Liver (tissue), 9 donors: ENCODE measurements around the gene WWOX. TPM values are rescaled to one million over a fixed set of nuclear protein-coding genes. Genes with fewer than 3 reads are reported as not detected.

ENCODE experiments used
- DNase-seq: peaks from one replicate; pipeline ENCODE4 v3.0.0-alpha.2; 2017; ENCODE audit warnings: low spot score
- H3K27ac ChIP-seq, 2 donors: one replicate each; pipeline ENCODE4 v1.7.0; 2013; ENCODE audit warnings: inconsistent platforms in 2 of 2, low read length in 2 of 2, control low read depth in 1 of 2, low read depth in 1 of 2, mild to moderate bottlenecking in 1 of 2
- H3K27me3 ChIP-seq, 4 donors: one replicate each; pipeline versions ENCODE4 v1.6.1 to v1.7.0; 2013; ENCODE audit warnings: low read length in 3 of 4, inconsistent platforms in 1 of 4, mild to moderate bottlenecking in 1 of 4, moderate library complexity in 1 of 4; ENCODE audit not compliant: control insufficient read depth in 4 of 4, insufficient read depth in 4 of 4
- H3K36me3 ChIP-seq, 4 donors: one replicate each; pipeline versions ENCODE4 v1.6.1 to v1.7.0; 2013; ENCODE audit warnings: low read length in 3 of 4, mild to moderate bottlenecking in 3 of 4, low read depth in 1 of 4, moderate library complexity in 1 of 4; ENCODE audit not compliant: control insufficient read depth in 4 of 4, insufficient read depth in 3 of 4
- H3K4me1 ChIP-seq, 4 donors: one replicate each; pipeline versions ENCODE4 v1.6.1 to v1.7.0; 2013; ENCODE audit warnings: low read length in 3 of 4, mild to moderate bottlenecking in 3 of 4, moderate library complexity in 1 of 4; ENCODE audit not compliant: control insufficient read depth in 4 of 4, insufficient read depth in 4 of 4
- H3K4me3 ChIP-seq, 3 donors: one replicate each; pipeline versions ENCODE4 v1.6.1 to v1.7.0; 2013; ENCODE audit warnings: low read length in 3 of 3, control low read depth in 1 of 3, low read depth in 1 of 3, mild to moderate bottlenecking in 1 of 3
- H3K9ac ChIP-seq, 2 donors: one replicate each; pipeline ENCODE4 v1.7.0; 2013; ENCODE audit warnings: low read length in 2 of 2, mild to moderate bottlenecking in 2 of 2, moderate library complexity in 2 of 2, control low read depth in 1 of 2, low read depth in 1 of 2
- H3K9me3 ChIP-seq, 4 donors: one replicate each; pipeline versions ENCODE4 v1.6.1 to v1.7.0; 2013; ENCODE audit warnings: low read length in 3 of 4; ENCODE audit not compliant: control insufficient read depth in 4 of 4
- EGR1 ChIP-seq, 2 donors: IDR thresholded peaks; 2 replicates each; pipeline ENCODE4 v1.6.1; 2016 to 2018; ENCODE audit warnings: antibody characterized with exemption in 2 of 2, low read depth in 2 of 2
- GABPA ChIP-seq, 2 donors: IDR thresholded peaks in 1 of 2; conservative IDR thresholded peaks in 1 of 2; 2 replicates each; pipeline ENCODE4 v1.6.1; 2016; ENCODE audit warnings: antibody characterized with exemption in 2 of 2, mild to moderate bottlenecking in 1 of 2, moderate library complexity in 1 of 2
- HNF4A ChIP-seq, 2 donors: conservative IDR thresholded peaks; 2 replicates each; pipeline ENCODE4 v1.6.1; 2016; ENCODE audit warnings: antibody characterized with exemption in 2 of 2, mild to moderate bottlenecking in 2 of 2
- HNF4G ChIP-seq: IDR thresholded peaks from 2 replicates; pipeline ENCODE4 v1.6.1; 2016; ENCODE audit warnings: antibody characterized with exemption
- JUND ChIP-seq, 2 donors: IDR thresholded peaks; 2 replicates each; pipeline ENCODE4 v1.6.1; 2016; ENCODE audit warnings: antibody characterized with exemption in 2 of 2
- NR2F2 ChIP-seq: IDR thresholded peaks from 2 replicates; pipeline ENCODE4 v1.6.1; 2016; ENCODE audit warnings: antibody characterized with exemption
- RAD21 ChIP-seq, 2 donors: IDR thresholded peaks; 2 replicates each; pipeline ENCODE4 v1.6.1; 2016; ENCODE audit warnings: antibody characterized with exemption in 2 of 2, mild to moderate bottlenecking in 2 of 2
- SP1 ChIP-seq: IDR thresholded peaks from 2 replicates; pipeline ENCODE4 v1.6.1; 2018; ENCODE audit warnings: antibody characterized with exemption, mild to moderate bottlenecking
- TAF1 ChIP-seq: conservative IDR thresholded peaks from 2 replicates; pipeline ENCODE4 v1.6.1; 2016; ENCODE audit warnings: antibody characterized with exemption, mild to moderate bottlenecking
- whole genome bisulfite sequencing: extraction: QIAGEN DNeasy Blood & Tissue Kit; methylation state at CpG from one replicate; pipeline ENCODE4 v1.1.7; 2013; 5-methylcytosine and 5-hydroxymethylcytosine counted together
- polyA plus RNA-seq, 2 donors: library from polyadenylated mRNA; stranded (reverse) in 1 of 2; unstranded in 1 of 2; fragments of 200-250 nt in 1 of 2; fragments of >200 nt in 1 of 2; fragmentation: Nextera tagmentation in 1 of 2; extraction: Ambion mirVana in 1 of 2; gene quantifications; one replicate each; pipeline versions ENCODE4 v1.2.1 to v1.2.3, GENCODE V29; 2013 to 2015
- total RNA-seq, 2 donors: library from RNA; depleted of rRNA; stranded (reverse); fragments of >200 nt; gene quantifications; one replicate each; pipeline ENCODE4 v1.2.3, GENCODE V29; 2014
- TF ChIP-seq, protein P1 (sequence below): IDR thresholded peaks from 2 replicates; pipeline ENCODE4 v1.6.1; 2016; ENCODE audit warnings: antibody characterized with exemption, mild to moderate bottlenecking
- TF ChIP-seq, protein P2 (sequence below): IDR thresholded peaks from 2 replicates; pipeline ENCODE4 v1.6.1; 2016; ENCODE audit warnings: antibody characterized with exemption
- donor health status: healthy.
- donor health status: healthy.
- donor health status: healthy.
- donor health status: healthy.
- donor health status: healthy.

WWOX gene
- total and polyA plus RNA-seq, 4 donors: 9.8 to 46.0 (median 15.3) TPM

DNA sequence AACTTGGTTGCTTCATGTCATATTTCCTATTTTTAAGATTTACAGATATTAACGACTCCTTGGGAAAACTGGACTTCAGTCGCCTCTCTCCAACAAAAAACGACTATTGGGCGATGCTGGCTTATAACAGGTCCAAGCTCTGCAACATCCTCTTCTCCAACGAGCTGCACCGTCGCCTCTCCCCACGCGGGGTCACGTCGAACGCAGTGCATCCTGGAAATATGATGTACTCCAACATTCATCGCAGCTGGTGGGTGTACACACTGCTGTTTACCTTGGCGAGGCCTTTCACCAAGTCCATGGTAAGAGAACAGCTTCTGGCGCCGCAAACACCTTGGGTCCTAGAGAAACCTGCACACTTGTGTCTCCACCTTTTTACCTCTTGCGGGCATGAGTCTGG is 333.0 kb downstream of the WWOX start (continued):
- TF ChIP-seq TAF1 (no peak), JUND (IDR thresholded peaks at IDR 0.05) (no peak), NR2F2 (no peak), SP1 (no peak)

DNA sequence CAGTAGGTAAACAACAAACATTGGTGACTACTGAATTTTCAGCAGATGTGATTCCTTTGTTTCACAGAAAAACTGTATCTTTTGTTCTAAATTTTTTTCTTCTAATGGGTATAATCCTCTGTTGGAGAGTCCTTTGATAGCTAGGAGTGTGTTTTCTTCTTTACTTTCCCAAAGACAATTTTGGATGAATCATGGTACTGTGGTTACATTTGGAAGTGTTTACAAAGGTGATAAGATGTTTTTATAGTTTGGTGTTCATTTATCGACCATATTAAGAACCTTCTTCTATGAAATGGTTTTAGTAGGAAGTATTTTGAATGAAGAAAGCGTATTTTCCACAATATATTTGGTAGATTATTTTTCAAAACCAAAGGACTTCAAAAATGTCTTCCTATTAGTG is 333.7 kb downstream of the WWOX start:
- no peaks in the 10 kb centered on the region for H3K4me1 ChIP-seq
- WGBS: 92% methylated on average over 2 of the region's 2 CpGs
- TF ChIP-seq, protein P1, sequence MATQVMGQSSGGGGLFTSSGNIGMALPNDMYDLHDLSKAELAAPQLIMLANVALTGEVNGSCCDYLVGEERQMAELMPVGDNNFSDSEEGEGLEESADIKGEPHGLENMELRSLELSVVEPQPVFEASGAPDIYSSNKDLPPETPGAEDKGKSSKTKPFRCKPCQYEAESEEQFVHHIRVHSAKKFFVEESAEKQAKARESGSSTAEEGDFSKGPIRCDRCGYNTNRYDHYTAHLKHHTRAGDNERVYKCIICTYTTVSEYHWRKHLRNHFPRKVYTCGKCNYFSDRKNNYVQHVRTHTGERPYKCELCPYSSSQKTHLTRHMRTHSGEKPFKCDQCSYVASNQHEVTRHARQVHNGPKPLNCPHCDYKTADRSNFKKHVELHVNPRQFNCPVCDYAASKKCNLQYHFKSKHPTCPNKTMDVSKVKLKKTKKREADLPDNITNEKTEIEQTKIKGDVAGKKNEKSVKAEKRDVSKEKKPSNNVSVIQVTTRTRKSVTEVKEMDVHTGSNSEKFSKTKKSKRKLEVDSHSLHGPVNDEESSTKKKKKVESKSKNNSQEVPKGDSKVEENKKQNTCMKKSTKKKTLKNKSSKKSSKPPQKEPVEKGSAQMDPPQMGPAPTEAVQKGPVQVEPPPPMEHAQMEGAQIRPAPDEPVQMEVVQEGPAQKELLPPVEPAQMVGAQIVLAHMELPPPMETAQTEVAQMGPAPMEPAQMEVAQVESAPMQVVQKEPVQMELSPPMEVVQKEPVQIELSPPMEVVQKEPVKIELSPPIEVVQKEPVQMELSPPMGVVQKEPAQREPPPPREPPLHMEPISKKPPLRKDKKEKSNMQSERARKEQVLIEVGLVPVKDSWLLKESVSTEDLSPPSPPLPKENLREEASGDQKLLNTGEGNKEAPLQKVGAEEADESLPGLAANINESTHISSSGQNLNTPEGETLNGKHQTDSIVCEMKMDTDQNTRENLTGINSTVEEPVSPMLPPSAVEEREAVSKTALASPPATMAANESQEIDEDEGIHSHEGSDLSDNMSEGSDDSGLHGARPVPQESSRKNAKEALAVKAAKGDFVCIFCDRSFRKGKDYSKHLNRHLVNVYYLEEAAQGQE: no peak
- TF ChIP-seq GABPA (IDR thresholded peaks at IDR 0.05 in 1 of 2, conservative IDR thresholded peaks at IDR 0.05 in 1 of 2) (no peak), JUND (IDR thresholded peaks at IDR 0.05) (no peak), RAD21 (IDR thresholded peaks at IDR 0.05) (no peak)
- H3K27me3 ChIP-seq: no peaks in the 10 kb centered on the region
- H3K27ac ChIP-seq: no peak overlapping the region
- DNase-seq: no peak
- H3K9me3 ChIP-seq: no peaks in the 10 kb centered on the region
- H3K36me3 ChIP-seq: peaks cover 0 to 2% (median under 1%) of the 10 kb centered on the region in 4 donors
- no peak overlapping the region for H3K4me3 ChIP-seq
- H3K9ac ChIP-seq: no peak overlapping the region

DNA sequence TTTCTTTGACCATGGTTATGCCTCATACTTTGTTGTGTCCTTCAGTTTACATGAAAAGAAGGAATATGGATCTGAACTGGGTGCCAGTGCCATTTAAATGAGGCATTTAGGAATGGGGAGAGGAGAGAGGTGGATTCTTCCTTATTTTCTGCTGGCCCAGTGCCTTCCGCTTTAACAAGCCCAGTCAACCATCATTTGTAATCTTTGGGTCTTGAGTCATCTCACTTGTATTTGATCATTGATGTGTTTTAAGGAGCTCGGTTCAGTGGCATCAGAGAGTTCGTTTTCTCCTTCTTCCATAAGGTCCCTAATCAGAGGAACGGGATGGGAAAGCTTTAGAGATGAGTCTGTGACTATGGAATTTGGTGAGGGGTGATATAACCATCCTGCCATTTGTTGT is 334.9 kb downstream of the WWOX start:
- peaks cover 0 to 2% (median 0%) of the 10 kb centered on the region in 4 donors for H3K36me3 ChIP-seq
- H3K4me3 ChIP-seq: no peak overlapping the region
- H3K27ac ChIP-seq: no peak overlapping the region
- H3K9me3 ChIP-seq: no peaks in the 10 kb centered on the region
- TF ChIP-seq RAD21 (IDR thresholded peaks at IDR 0.05) (no peak), EGR1 (IDR thresholded peaks at IDR 0.05; ENCODE audit: low read depth in 2 of 2) (no peak), GABPA (IDR thresholded peaks at IDR 0.05 in 1 of 2, conservative IDR thresholded peaks at IDR 0.05 in 1 of 2) (no peak), NR2F2 (no peak), HNF4A (conservative IDR thresholded peaks at IDR 0.05) (no peak), HNF4G (no peak), SP1 (no peak)
- TF ChIP-seq, protein P2, sequence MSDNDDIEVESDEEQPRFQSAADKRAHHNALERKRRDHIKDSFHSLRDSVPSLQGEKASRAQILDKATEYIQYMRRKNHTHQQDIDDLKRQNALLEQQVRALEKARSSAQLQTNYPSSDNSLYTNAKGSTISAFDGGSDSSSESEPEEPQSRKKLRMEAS: no peak
- no peak for DNase-seq
- H3K27me3 ChIP-seq: no peaks in the 10 kb centered on the region
- H3K9ac ChIP-seq: no peak overlapping the region
- H3K4me1 ChIP-seq: no peaks in the 10 kb centered on the region
- WGBS: 96% methylated on average over 4 of the region's 4 CpGs

DNA sequence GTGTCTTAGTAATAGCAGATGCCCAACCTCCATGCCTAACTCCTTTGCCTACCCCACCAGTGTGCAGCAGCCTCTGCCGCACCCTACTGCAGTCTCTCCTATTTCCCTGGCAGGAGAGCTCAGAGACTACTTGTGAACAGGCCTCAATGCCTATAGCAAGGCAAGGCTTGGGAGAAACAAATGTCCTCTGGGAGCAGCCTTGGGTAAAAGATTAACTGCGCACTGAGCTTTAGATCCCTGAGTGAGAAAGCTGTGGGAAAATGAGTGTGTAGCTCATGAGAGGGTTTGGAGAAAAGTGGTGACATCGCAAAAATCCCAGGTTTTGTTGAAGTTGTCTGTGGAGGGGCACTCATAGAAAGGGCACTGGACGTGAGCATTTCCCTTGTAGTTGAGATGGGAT is 335.8 kb downstream of the WWOX start:
- TF ChIP-seq NR2F2 (no peak), HNF4A (conservative IDR thresholded peaks at IDR 0.05) (no peak)
- Histone ChIP-seq H3K27ac (no peak overlapping the region), H3K4me1 (no peaks in the 10 kb centered on the region), H3K36me3 (peaks cover 0 to 2% (median 0%) of the 10 kb centered on the region in 4 donors), H3K9me3 (no peaks in the 10 kb centered on the region), H3K4me3 (no peak overlapping the region), H3K27me3 (no peaks in the 10 kb centered on the region), H3K9ac (no peak overlapping the region)
- no peak for DNase-seq
- WGBS: 95% methylated on average over 4 of the region's 4 CpGs
